NCI-H2227 (cell line): ENCODE measurements around the gene RUFY2.
"Not testable (repeated sequence)": the region's sequence is repeated elsewhere in the genome, so short reads cannot be mapped to it uniquely, and the experiment has no call there.

Experiments
- DNase-seq: peaks from one replicate; lab custom pipeline; 2025; ENCODE audit not compliant: unreplicated experiment; lab: John Stamatoyannopoulos, UW

RUFY2 gene

GRCh38 chr10:68406815-68407548, at the start of gene RUFY2:
Gene RUFY2, minus strand, starts transcription at chr10:68407277. Its CDS starts 88 bp downstream, at chr10:68407189.
- peak; percentile 87 for DNase-seq

GRCh38 chr10:68449698-68450097, 42.6 kb upstream of the RUFY2 start:
- DNase-seq: not testable (repeated sequence)

GRCh38 chr10:68446179-68446578, 39.1 kb upstream of the RUFY2 start:
- DNase-seq: no peak

GRCh38 chr10:68442971-68443370, 35.9 kb upstream of the RUFY2 start:
- no peak for DNase-seq

GRCh38 chr10:68440898-68441297, 33.8 kb upstream of the RUFY2 start:
- DNase-seq: no peak

GRCh38 chr10:68435803-68436202, 28.7 kb upstream of the RUFY2 start:
- DNase-seq: no peak

GRCh38 chr10:68434657-68435056, 27.6 kb upstream of the RUFY2 start:
- DNase-seq: no peak

- DNase-seq: no peak
These were observed 21.5 kb upstream of the RUFY2 start for GRCh38 chr10:68428396-68429104.

- no peak for DNase-seq
These were observed 17.5 kb upstream of the RUFY2 start for GRCh38 chr10:68424454-68425014.

- no peak for DNase-seq
These were observed 16.4 kb upstream of the RUFY2 start for GRCh38 chr10:68423522-68423921.

- DNase-seq: no peak
These were observed 12.3 kb upstream of the RUFY2 start for GRCh38 chr10:68419376-68419775.

GRCh38 chr10:68408898-68409518, 1.9 kb upstream of the RUFY2 start:
- DNase-seq: no peak

- DNase-seq: peak; percentile 78
These were observed 814 bp downstream of the RUFY2 start for GRCh38 chr10:68406111-68406814.

- no peak for DNase-seq
These were observed 3.4 kb downstream of the RUFY2 start for GRCh38 chr10:68403701-68404100.

GRCh38 chr10:68402276-68402675, 4.8 kb downstream of the RUFY2 start:
- no peak for DNase-seq

GRCh38 chr10:68397005-68397404, 10.1 kb downstream of the RUFY2 start:
- no peak for DNase-seq

GRCh38 chr10:68385740-68386139, 21.3 kb downstream of the RUFY2 start:
- DNase-seq: no peak

GRCh38 chr10:68371604-68372003, 35.5 kb downstream of the RUFY2 start:
- DNase-seq: no peak

GRCh38 chr10:68367121-68367520, 40.0 kb downstream of the RUFY2 start:
- no peak for DNase-seq

- no peak for DNase-seq
These were observed 40.5 kb downstream of the RUFY2 start for GRCh38 chr10:68366600-68366999.

GRCh38 chr10:68365611-68366010, 41.5 kb downstream of the RUFY2 start:
- no peak for DNase-seq
